Liver (tissue), 9 donors: ENCODE results near the gene TRMO. TPM values are rescaled to one million over a fixed set of nuclear protein-coding genes. Genes with fewer than 3 reads are reported as not detected.
A peak's percentile ranks its signal among the peaks of the same experiment; 100 is the strongest.

Experiments
- DNase-seq: peaks from one replicate; pipeline ENCODE4 v3.0.0-alpha.2; 2017; ENCODE audit warnings: low spot score
- H3K27ac ChIP-seq, 2 donors: one replicate each; pipeline ENCODE4 v1.7.0; 2013; ENCODE audit warnings: inconsistent platforms in 2 of 2, low read length in 2 of 2, control low read depth in 1 of 2, low read depth in 1 of 2, mild to moderate bottlenecking in 1 of 2
- H3K27me3 ChIP-seq, 4 donors: one replicate each; pipeline versions ENCODE4 v1.6.1 to v1.7.0; 2013; ENCODE audit warnings: low read length in 3 of 4, inconsistent platforms in 1 of 4, mild to moderate bottlenecking in 1 of 4, moderate library complexity in 1 of 4; ENCODE audit not compliant: control insufficient read depth in 4 of 4, insufficient read depth in 4 of 4
- H3K36me3 ChIP-seq, 4 donors: one replicate each; pipeline versions ENCODE4 v1.6.1 to v1.7.0; 2013; ENCODE audit warnings: low read length in 3 of 4, mild to moderate bottlenecking in 3 of 4, low read depth in 1 of 4, moderate library complexity in 1 of 4; ENCODE audit not compliant: control insufficient read depth in 4 of 4, insufficient read depth in 3 of 4
- H3K4me1 ChIP-seq, 4 donors: one replicate each; pipeline versions ENCODE4 v1.6.1 to v1.7.0; 2013; ENCODE audit warnings: low read length in 3 of 4, mild to moderate bottlenecking in 3 of 4, moderate library complexity in 1 of 4; ENCODE audit not compliant: control insufficient read depth in 4 of 4, insufficient read depth in 4 of 4
- H3K4me3 ChIP-seq, 3 donors: one replicate each; pipeline versions ENCODE4 v1.6.1 to v1.7.0; 2013; ENCODE audit warnings: low read length in 3 of 3, control low read depth in 1 of 3, low read depth in 1 of 3, mild to moderate bottlenecking in 1 of 3
- H3K9ac ChIP-seq, 2 donors: one replicate each; pipeline ENCODE4 v1.7.0; 2013; ENCODE audit warnings: low read length in 2 of 2, mild to moderate bottlenecking in 2 of 2, moderate library complexity in 2 of 2, control low read depth in 1 of 2, low read depth in 1 of 2
- H3K9me3 ChIP-seq, 4 donors: one replicate each; pipeline versions ENCODE4 v1.6.1 to v1.7.0; 2013; ENCODE audit warnings: low read length in 3 of 4; ENCODE audit not compliant: control insufficient read depth in 4 of 4
- CTCF ChIP-seq: fragments of 150-350 bp; IDR thresholded peaks from 2 replicates; pipeline ENCODE4 v1.5.1; 2017; ENCODE audit warnings: improper control_type of control experiment, low read depth, low read length; ENCODE audit not compliant: missing input control
- EGR1 ChIP-seq, 2 donors: IDR thresholded peaks; 2 replicates each; pipeline ENCODE4 v1.6.1; 2016 to 2018; ENCODE audit warnings: antibody characterized with exemption in 2 of 2, low read depth in 2 of 2
- FOXA1 ChIP-seq: IDR thresholded peaks from 2 replicates; pipeline ENCODE4 v1.6.1; 2016; ENCODE audit warnings: antibody characterized with exemption
- FOXA2 ChIP-seq: IDR thresholded peaks from 2 replicates; pipeline ENCODE4 v1.6.1; 2016; ENCODE audit warnings: antibody characterized with exemption
- GABPA ChIP-seq, 2 donors: IDR thresholded peaks in 1 of 2; conservative IDR thresholded peaks in 1 of 2; 2 replicates each; pipeline ENCODE4 v1.6.1; 2016; ENCODE audit warnings: antibody characterized with exemption in 2 of 2, mild to moderate bottlenecking in 1 of 2, moderate library complexity in 1 of 2
- HNF4A ChIP-seq, 2 donors: conservative IDR thresholded peaks; 2 replicates each; pipeline ENCODE4 v1.6.1; 2016; ENCODE audit warnings: antibody characterized with exemption in 2 of 2, mild to moderate bottlenecking in 2 of 2
- HNF4G ChIP-seq: IDR thresholded peaks from 2 replicates; pipeline ENCODE4 v1.6.1; 2016; ENCODE audit warnings: antibody characterized with exemption
- JUND ChIP-seq, 2 donors: IDR thresholded peaks; 2 replicates each; pipeline ENCODE4 v1.6.1; 2016; ENCODE audit warnings: antibody characterized with exemption in 2 of 2
- MAX ChIP-seq: IDR thresholded peaks from 2 replicates; pipeline ENCODE4 v1.6.1; 2016; ENCODE audit warnings: antibody characterized with exemption
- NR2F2 ChIP-seq: IDR thresholded peaks from 2 replicates; pipeline ENCODE4 v1.6.1; 2016; ENCODE audit warnings: antibody characterized with exemption
- RAD21 ChIP-seq, 2 donors: IDR thresholded peaks; 2 replicates each; pipeline ENCODE4 v1.6.1; 2016; ENCODE audit warnings: antibody characterized with exemption in 2 of 2, mild to moderate bottlenecking in 2 of 2
- RXRA ChIP-seq, 2 donors: IDR thresholded peaks; 2 replicates each; pipeline ENCODE4 v1.6.1; 2017 to 2018; ENCODE audit warnings: antibody characterized with exemption in 2 of 2, mild to moderate bottlenecking in 1 of 2
- SP1 ChIP-seq: IDR thresholded peaks from 2 replicates; pipeline ENCODE4 v1.6.1; 2018; ENCODE audit warnings: antibody characterized with exemption, mild to moderate bottlenecking
- TAF1 ChIP-seq: conservative IDR thresholded peaks from 2 replicates; pipeline ENCODE4 v1.6.1; 2016; ENCODE audit warnings: antibody characterized with exemption, mild to moderate bottlenecking
- YY1 ChIP-seq: IDR thresholded peaks from 2 replicates; pipeline ENCODE4 v1.6.1; 2016; ENCODE audit warnings: antibody characterized with exemption, mild to moderate bottlenecking
- WGBS: extraction: QIAGEN DNeasy Blood & Tissue Kit; methylation state at CpG from one replicate; pipeline ENCODE4 v1.1.7; 2013; 5-methylcytosine and 5-hydroxymethylcytosine counted together
- polyA plus RNA-seq, 2 donors: library from polyadenylated mRNA; stranded (reverse) in 1 of 2; unstranded in 1 of 2; fragments of 200-250 nt in 1 of 2; fragments of >200 nt in 1 of 2; fragmentation: Nextera tagmentation in 1 of 2; extraction: Ambion mirVana in 1 of 2; gene quantifications; one replicate each; pipeline versions ENCODE4 v1.2.1 to v1.2.3, GENCODE V29; 2013 to 2015
- total RNA-seq, 2 donors: library from RNA; depleted of rRNA; stranded (reverse); fragments of >200 nt; gene quantifications; one replicate each; pipeline ENCODE4 v1.2.3, GENCODE V29; 2014
- TF ChIP-seq, protein P1 (sequence below): IDR thresholded peaks from 2 replicates; pipeline ENCODE4 v1.6.1; 2016; ENCODE audit warnings: antibody characterized with exemption, mild to moderate bottlenecking
- TF ChIP-seq, protein P2 (sequence below): IDR thresholded peaks from 2 replicates; pipeline ENCODE4 v1.6.1; 2016; ENCODE audit warnings: antibody characterized with exemption
- TF ChIP-seq, protein P3 (sequence below): IDR thresholded peaks from 2 replicates; pipeline ENCODE4 v1.6.1; 2016; ENCODE audit warnings: antibody characterized with exemption
- donor health status: healthy.
- donor health status: healthy.
- donor health status: healthy.
- donor health status: healthy.
- donor health status: healthy.

The TRMO gene
- total and polyA plus RNA-seq, 4 donors, result 7.0 to 13.2 (median 9.7) TPM

GRCh38 chr9:97970165-97970564 lies 47.9 kb upstream of the TRMO start:
- 78% methylated on average over 7 of the region's 7 CpGs for WGBS
- Histone ChIP-seq H3K27ac (no peak overlapping the region), H3K9ac (no peak overlapping the region), H3K9me3 (no peaks in the 10 kb centered on the region), H3K4me3 (no peak overlapping the region), H3K4me1 (no peaks in the 10 kb centered on the region), H3K36me3 (no peaks in the 10 kb centered on the region), H3K27me3 (no peaks in the 10 kb centered on the region)
- DNase-seq, result peak; percentile 8
- TF ChIP-seq JUND (IDR thresholded peaks at IDR 0.05), result no peak
- no peak for TF ChIP-seq CTCF
- TF ChIP-seq EGR1 (IDR thresholded peaks at IDR 0.05; ENCODE audit: low read depth in 2 of 2), result no peak
- TF ChIP-seq SP1, result no peak
- no peak for TF ChIP-seq GABPA (IDR thresholded peaks at IDR 0.05 in 1 of 2, conservative IDR thresholded peaks at IDR 0.05 in 1 of 2)
- TF ChIP-seq, protein P1, sequence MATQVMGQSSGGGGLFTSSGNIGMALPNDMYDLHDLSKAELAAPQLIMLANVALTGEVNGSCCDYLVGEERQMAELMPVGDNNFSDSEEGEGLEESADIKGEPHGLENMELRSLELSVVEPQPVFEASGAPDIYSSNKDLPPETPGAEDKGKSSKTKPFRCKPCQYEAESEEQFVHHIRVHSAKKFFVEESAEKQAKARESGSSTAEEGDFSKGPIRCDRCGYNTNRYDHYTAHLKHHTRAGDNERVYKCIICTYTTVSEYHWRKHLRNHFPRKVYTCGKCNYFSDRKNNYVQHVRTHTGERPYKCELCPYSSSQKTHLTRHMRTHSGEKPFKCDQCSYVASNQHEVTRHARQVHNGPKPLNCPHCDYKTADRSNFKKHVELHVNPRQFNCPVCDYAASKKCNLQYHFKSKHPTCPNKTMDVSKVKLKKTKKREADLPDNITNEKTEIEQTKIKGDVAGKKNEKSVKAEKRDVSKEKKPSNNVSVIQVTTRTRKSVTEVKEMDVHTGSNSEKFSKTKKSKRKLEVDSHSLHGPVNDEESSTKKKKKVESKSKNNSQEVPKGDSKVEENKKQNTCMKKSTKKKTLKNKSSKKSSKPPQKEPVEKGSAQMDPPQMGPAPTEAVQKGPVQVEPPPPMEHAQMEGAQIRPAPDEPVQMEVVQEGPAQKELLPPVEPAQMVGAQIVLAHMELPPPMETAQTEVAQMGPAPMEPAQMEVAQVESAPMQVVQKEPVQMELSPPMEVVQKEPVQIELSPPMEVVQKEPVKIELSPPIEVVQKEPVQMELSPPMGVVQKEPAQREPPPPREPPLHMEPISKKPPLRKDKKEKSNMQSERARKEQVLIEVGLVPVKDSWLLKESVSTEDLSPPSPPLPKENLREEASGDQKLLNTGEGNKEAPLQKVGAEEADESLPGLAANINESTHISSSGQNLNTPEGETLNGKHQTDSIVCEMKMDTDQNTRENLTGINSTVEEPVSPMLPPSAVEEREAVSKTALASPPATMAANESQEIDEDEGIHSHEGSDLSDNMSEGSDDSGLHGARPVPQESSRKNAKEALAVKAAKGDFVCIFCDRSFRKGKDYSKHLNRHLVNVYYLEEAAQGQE, result no peak
- TF ChIP-seq, protein P2, sequence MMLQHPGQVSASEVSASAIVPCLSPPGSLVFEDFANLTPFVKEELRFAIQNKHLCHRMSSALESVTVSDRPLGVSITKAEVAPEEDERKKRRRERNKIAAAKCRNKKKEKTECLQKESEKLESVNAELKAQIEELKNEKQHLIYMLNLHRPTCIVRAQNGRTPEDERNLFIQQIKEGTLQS, result no peak
- no peak for TF ChIP-seq MAX
- TF ChIP-seq HNF4G, result no peak
- no peak for TF ChIP-seq RXRA (IDR thresholded peaks at IDR 0.05)
- no peak for TF ChIP-seq NR2F2
- TF ChIP-seq YY1, result no peak
- no peak for TF ChIP-seq RAD21 (IDR thresholded peaks at IDR 0.05)
- TF ChIP-seq FOXA2, result no peak
- no peak for TF ChIP-seq TAF1
- no peak for TF ChIP-seq FOXA1
- TF ChIP-seq, protein P3, sequence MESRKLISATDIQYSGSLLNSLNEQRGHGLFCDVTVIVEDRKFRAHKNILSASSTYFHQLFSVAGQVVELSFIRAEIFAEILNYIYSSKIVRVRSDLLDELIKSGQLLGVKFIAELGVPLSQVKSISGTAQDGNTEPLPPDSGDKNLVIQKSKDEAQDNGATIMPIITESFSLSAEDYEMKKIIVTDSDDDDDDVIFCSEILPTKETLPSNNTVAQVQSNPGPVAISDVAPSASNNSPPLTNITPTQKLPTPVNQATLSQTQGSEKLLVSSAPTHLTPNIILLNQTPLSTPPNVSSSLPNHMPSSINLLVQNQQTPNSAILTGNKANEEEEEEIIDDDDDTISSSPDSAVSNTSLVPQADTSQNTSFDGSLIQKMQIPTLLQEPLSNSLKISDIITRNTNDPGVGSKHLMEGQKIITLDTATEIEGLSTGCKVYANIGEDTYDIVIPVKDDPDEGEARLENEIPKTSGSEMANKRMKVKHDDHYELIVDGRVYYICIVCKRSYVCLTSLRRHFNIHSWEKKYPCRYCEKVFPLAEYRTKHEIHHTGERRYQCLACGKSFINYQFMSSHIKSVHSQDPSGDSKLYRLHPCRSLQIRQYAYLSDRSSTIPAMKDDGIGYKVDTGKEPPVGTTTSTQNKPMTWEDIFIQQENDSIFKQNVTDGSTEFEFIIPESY, result no peak
- no peak for TF ChIP-seq HNF4A (conservative IDR thresholded peaks at IDR 0.05)
